SK-N-SH (cell line): ENCODE results near the gene PLSCR2. TPM values are rescaled to one million over a fixed set of nuclear protein-coding genes. Genes with fewer than 3 reads are reported as not detected.

Experiments
- CTCF ChIA-PET: fragments of 300-600, 350-600 bp; formaldehyde crosslinking; extraction: SDS; loops from one replicate; lab custom pipeline; 2021; lab: Yijun Ruan, JAX
- POLR2A ChIA-PET: fragments of 350-600 bp; sonication (Branson Sonifier 250); formaldehyde crosslinking; extraction: SDS; loops from one replicate; lab custom pipeline; 2020; ENCODE audit warnings: antibody characterized with exemption, inconsistent platforms; lab: Yijun Ruan, JAX
- DNase-seq: peaks from one replicate; pipeline ENCODE4 v3.0.0; 2012
- H2AFZ ChIP-seq: fragments of 200-600 bp; sonication (generic); 2 replicates; pipeline ENCODE4 v1.8.1; 2016; ENCODE audit warnings: antibody characterized with exemption, mild to moderate bottlenecking, low read depth
- H3F3A ChIP-seq: fragments of 200-600 bp; sonication (generic); replicated peaks from 2 replicates; pipeline ENCODE3; 2016; ENCODE audit warnings: antibody characterized with exemption, mild to moderate bottlenecking; ENCODE audit not compliant: insufficient read depth
- H3K27ac ChIP-seq, 2 experiments: fragments of 200-500 bp in 1 of 2; fragments of 200-600 bp in 1 of 2; sonication (Bioruptor generic) in 1 of 2; sonication (generic), shearing (Covaris generic) in 1 of 2; 2 replicates each; pipeline versions ENCODE4 v1.5.1 to v1.6.1; 2014 to 2016; ENCODE audit warnings: low read depth in 2 of 2, inconsistent platforms in 1 of 2, low read length in 1 of 2, mild to moderate bottlenecking in 1 of 2, mixed read lengths in 1 of 2
- H3K27me3 ChIP-seq: fragments of 200-600 bp; sonication (generic), shearing (Covaris generic); 2 replicates; pipeline ENCODE4 v1.6.1; 2016; ENCODE audit warnings: mixed run types; ENCODE audit not compliant: insufficient read depth
- H3K36me3 ChIP-seq, 2 experiments: fragments of 200-500 bp in 1 of 2; fragments of 200-600 bp in 1 of 2; sonication (Bioruptor generic) in 1 of 2; sonication (generic) in 1 of 2; replicated peaks in 1 of 2; 2 replicates each; pipeline versions ENCODE3 to v1.5.1; 2014 to 2016; ENCODE audit warnings: low read length in 1 of 2, mild to moderate bottlenecking in 1 of 2; ENCODE audit not compliant: insufficient read depth in 2 of 2, control insufficient read depth in 1 of 2
- H3K4me1 ChIP-seq, 2 experiments: fragments of 200-500 bp in 1 of 2; fragments of 200-600 bp in 1 of 2; sonication (Bioruptor generic) in 1 of 2; sonication (generic), shearing (Covaris generic) in 1 of 2; 2 replicates each; pipeline versions ENCODE4 v1.5.1 to v1.6.1; 2014 to 2016; ENCODE audit warnings: low read depth in 1 of 2, low read length in 1 of 2, mixed run types in 1 of 2; ENCODE audit not compliant: insufficient read depth in 2 of 2, control insufficient read depth in 1 of 2
- H3K4me2 ChIP-seq: fragments of 200-600 bp; sonication (generic), shearing (Covaris generic); 2 replicates; pipeline ENCODE4 v1.6.1; 2017; ENCODE audit warnings: mixed run types
- H3K4me3 ChIP-seq, 2 experiments: fragments of 200-500 bp in 1 of 2; fragments of 200-600 bp in 1 of 2; sonication (Bioruptor generic) in 1 of 2; sonication (generic), shearing (Covaris generic) in 1 of 2; 2 replicates each; pipeline versions ENCODE4 v1.5.1 to v1.8.1; 2014 to 2016; ENCODE audit warnings: low read depth in 2 of 2, inconsistent platforms in 1 of 2, low read length in 1 of 2, mild to moderate bottlenecking in 1 of 2, mixed read lengths in 1 of 2, moderate library complexity in 1 of 2
- H3K79me2 ChIP-seq: fragments of 200-600 bp; sonication (generic); 2 replicates; pipeline ENCODE4 v1.8.1; 2017; ENCODE audit warnings: mild to moderate bottlenecking; ENCODE audit not compliant: insufficient read depth
- H3K9ac ChIP-seq: fragments of 200-600 bp; sonication (generic); 2 replicates; pipeline ENCODE4 v1.6.1; 2017; ENCODE audit warnings: mixed run types
- H3K9me2 ChIP-seq: fragments of 200-600 bp; sonication (generic); 2 replicates; pipeline ENCODE4 v1.6.1; 2017; ENCODE audit warnings: mixed run types
- H3K9me3 ChIP-seq: fragments of 200-600 bp; sonication (generic); 2 replicates; pipeline ENCODE4 v1.6.1; 2017; ENCODE audit warnings: mixed run types, mild to moderate bottlenecking, moderate library complexity
- H4K20me1 ChIP-seq: fragments of 200-600 bp; sonication (generic); 2 replicates; pipeline ENCODE4 v1.6.1; 2017; ENCODE audit warnings: mild to moderate bottlenecking, mixed run types; ENCODE audit not compliant: insufficient read depth
- CTCF ChIP-seq: fragments of 200-600 bp; sonication (generic); IDR thresholded peaks from 2 replicates; pipeline ENCODE4 v1.6.1; 2017; ENCODE audit warnings: antibody characterized with exemption, mild to moderate bottlenecking, moderate library complexity
- ELF1 ChIP-seq: IDR thresholded peaks from 2 replicates; pipeline ENCODE4 v1.4.0; 2012
- FOXM1 ChIP-seq: IDR thresholded peaks from 2 replicates; pipeline ENCODE4 v1.4.0; 2012; ENCODE audit warnings: low read depth, mild to moderate bottlenecking
- GABPA ChIP-seq: IDR thresholded peaks from 2 replicates; pipeline ENCODE4 v1.4.0; 2012; ENCODE audit warnings: low read depth, mild to moderate bottlenecking
- IRF3 ChIP-seq: fragments of 150-350 bp; IDR thresholded peaks from 2 replicates; pipeline ENCODE4 v1.6.1; 2016; ENCODE audit warnings: mild to moderate bottlenecking, low read depth, low read length
- JUND ChIP-seq: IDR thresholded peaks from 2 replicates; pipeline ENCODE4 v1.4.0; 2012
- NRF1 ChIP-seq: IDR thresholded peaks from 2 replicates; pipeline ENCODE4 v1.6.1; 2012; ENCODE audit warnings: low read depth, mild to moderate bottlenecking, low read length
- RFX5 ChIP-seq: IDR thresholded peaks from 2 replicates; pipeline ENCODE4 v1.6.1; 2012; ENCODE audit warnings: mild to moderate bottlenecking, improper control_type of control experiment, low read length
- SMC3 ChIP-seq: IDR thresholded peaks from 2 replicates; pipeline ENCODE4 v1.6.1; 2012; ENCODE audit warnings: low read depth, low read length, improper control_type of control experiment
- TAF1 ChIP-seq: IDR thresholded peaks from 2 replicates; pipeline ENCODE4 v1.6.1; 2012; ENCODE audit warnings: low read depth, mild to moderate bottlenecking, low read length, moderate library complexity, borderline replicate concordance
- TCF12 ChIP-seq: IDR thresholded peaks from 2 replicates; pipeline ENCODE4 v1.4.0; 2012
- USF2 ChIP-seq: fragments of 150-350 bp; IDR thresholded peaks from 2 replicates; pipeline ENCODE4 v1.6.1; 2017; ENCODE audit warnings: antibody characterized with exemption, low read length, low read depth, borderline replicate concordance
- YY1 ChIP-seq: IDR thresholded peaks from 2 replicates; pipeline ENCODE4 v1.4.0; 2012; ENCODE audit warnings: low read depth, mild to moderate bottlenecking
- ZBTB33 ChIP-seq: IDR thresholded peaks from 2 replicates; pipeline ENCODE4 v1.4.0; 2012; ENCODE audit warnings: low read depth, borderline replicate concordance
- WGBS: methylation state at CpG from one replicate; pipeline ENCODE4 v1.1.6; 2017; ENCODE audit warnings: low lambda C conversion rate; 5-methylcytosine and 5-hydroxymethylcytosine counted together
- polyA plus RNA-seq, 3 experiments: library from polyadenylated mRNA; depleted of rRNA; stranded (reverse); fragments of >200 nt; gene quantifications; 2 replicates each; pipeline ENCODE4 v1.2.3, GENCODE V29; 2012

The PLSCR2 gene
- polyA plus RNA-seq, 1 of the 3 experiments (the other 2 are of a cell fraction), result not detected

- H3K4me3 ChIP-seq, result peak overlapping the region in 1 of 2 experiments; percentile 41; a peak in 1 of 4 replicates
- no peaks in the 10 kb centered on the region for H3K79me2 ChIP-seq
- peaks cover 7% of the 10 kb centered on the region for H3F3A ChIP-seq
- 27% methylated on average over 10 of the region's 10 CpGs for WGBS
- H3K4me2 ChIP-seq, result peak overlapping the region; percentile 76
- no peaks in the 10 kb centered on the region for H3K9me3 ChIP-seq
- H3K4me1 ChIP-seq, result peaks cover 0 to 4% of the 10 kb centered on the region in 2 experiments; a peak in 1 of 4 replicates
- H3K27ac ChIP-seq, result no peak overlapping the region
- H3K9me2 ChIP-seq, result no peaks in the 10 kb centered on the region
- no peak overlapping the region for H3K9ac ChIP-seq
- H4K20me1 ChIP-seq, result no peaks in the 10 kb centered on the region
- no peak for TF ChIP-seq GABPA
- TF ChIP-seq RFX5, result no peak
- no peak for TF ChIP-seq USF2
- TF ChIP-seq TAF1, result no peak
- DNase-seq, result no peak
- H3K27me3 ChIP-seq, result peaks cover 45% of the 10 kb centered on the region
- no peaks in the 10 kb centered on the region for H3K36me3 ChIP-seq
- ChIA-PET POLR2A (no interaction called here), CTCF (no interaction called here)
- H2AFZ ChIP-seq, result no peak overlapping the region; the same call in 1 of the 2 replicates
Observed at GRCh38 chr3:146468671-146469149, 651 bp downstream of the PLSCR2 start.

- peak overlapping the region; percentile 76; the same call in 1 of the 2 replicates for H3K4me2 ChIP-seq
- H3K4me1 ChIP-seq, result peaks cover 0 to 4% of the 10 kb centered on the region in 2 experiments; a peak in 1 of 4 replicates
- H3K36me3 ChIP-seq, result no peaks in the 10 kb centered on the region
- H3K9me3 ChIP-seq, result no peaks in the 10 kb centered on the region
- H3K27me3 ChIP-seq, result peaks cover 42% of the 10 kb centered on the region
- 24% methylated on average over 4 of the region's 4 CpGs for WGBS
- no peaks in the 10 kb centered on the region for H4K20me1 ChIP-seq
- POLR2A ChIA-PET, result no interaction called here
- H3K79me2 ChIP-seq, result no peaks in the 10 kb centered on the region
- H3K4me3 ChIP-seq, result no peak overlapping the region
- H3K9ac ChIP-seq, result no peak overlapping the region
- H2AFZ ChIP-seq, result peak overlapping the region; percentile 14; the same call in 1 of the 2 replicates
- no peak for TF ChIP-seq FOXM1
- TF ChIP-seq SMC3, result no peak
- TF ChIP-seq CTCF, result no peak
- no peak for TF ChIP-seq GABPA
- no peak for TF ChIP-seq YY1
- no peak for TF ChIP-seq NRF1
- CTCF ChIA-PET, result no interaction called here
- no peak for DNase-seq
- no peak overlapping the region for H3K27ac ChIP-seq
- no peaks in the 10 kb centered on the region for H3K9me2 ChIP-seq
- peaks cover 7% of the 10 kb centered on the region for H3F3A ChIP-seq
Observed at GRCh38 chr3:146468234-146468633, 1.1 kb downstream of the PLSCR2 start.

GRCh38 chr3:146466604-146467003 is 2.8 kb downstream of the PLSCR2 start:
- CTCF ChIA-PET, result no interaction called here
- Histone ChIP-seq H3K9ac (no peak overlapping the region), H3K9me2 (no peaks in the 10 kb centered on the region), H2AFZ (no peak overlapping the region), H3K79me2 (no peaks in the 10 kb centered on the region), H3K4me1 (peaks cover 0 to 4% of the 10 kb centered on the region in 2 experiments; a peak in 1 of 4 replicates), H3K27me3 (peaks cover 38% of the 10 kb centered on the region), H3K36me3 (no peaks in the 10 kb centered on the region), H3K9me3 (no peaks in the 10 kb centered on the region), H4K20me1 (no peaks in the 10 kb centered on the region), H3K27ac (no peak overlapping the region), H3F3A (peaks cover 7% of the 10 kb centered on the region), H3K4me3 (no peak overlapping the region), H3K4me2 (no peak overlapping the region)
- DNase-seq, result no peak
- POLR2A ChIA-PET, result no interaction called here
- WGBS, result 8% methylated on average over 1 of the region's 1 CpG
- TF ChIP-seq TAF1 (no peak), JUND (no peak), CTCF (no peak), ELF1 (no peak), TCF12 (no peak), ZBTB33 (no peak), IRF3 (no peak)
